Amniotic epithelial cell (primary cell): ENCODE results near the gene NGLY1.

ENCODE experiments used
- DNase-seq: peaks from one replicate; pipeline ENCODE4 v3.0.0-alpha.2; 2010; ENCODE audit warnings: low read depth

NGLY1 gene

GRCh38 chr3:25707268-25707926 is 75.8 kb downstream of the NGLY1 start:
- DNase-seq, result no peak

GRCh38 chr3:25706213-25706612 is 77.0 kb downstream of the NGLY1 start:
- no peak for DNase-seq

- DNase-seq, result no peak
These were observed 85.7 kb downstream of the NGLY1 start for GRCh38 chr3:25697553-25697952.

- no peak for DNase-seq
These were observed 87.4 kb downstream of the NGLY1 start for GRCh38 chr3:25695731-25696420.

- DNase-seq, result no peak
These were observed 90.0 kb downstream of the NGLY1 start for GRCh38 chr3:25693238-25693637.

GRCh38 chr3:25692341-25692740 is 90.9 kb downstream of the NGLY1 start:
- DNase-seq, result no peak

- DNase-seq, result no peak
These were observed 92.3 kb downstream of the NGLY1 start for GRCh38 chr3:25690768-25691533.

GRCh38 chr3:25689226-25689625 is 94.0 kb downstream of the NGLY1 start:
- DNase-seq, result peak; percentile 3

- no peak for DNase-seq
These were observed 95.5 kb downstream of the NGLY1 start for GRCh38 chr3:25687742-25688141.

- no peak for DNase-seq
These were observed 96.5 kb downstream of the NGLY1 start for GRCh38 chr3:25686766-25687165.

- DNase-seq, result no peak
These were observed 99.4 kb downstream of the NGLY1 start for GRCh38 chr3:25683882-25684281.

- no peak for DNase-seq
These were observed 99.8 kb downstream of the NGLY1 start for GRCh38 chr3:25683410-25683809.

GRCh38 chr3:25679642-25680302 is 103.5 kb downstream of the NGLY1 start:
- DNase-seq, result no peak

GRCh38 chr3:25679166-25679565 is 104.1 kb downstream of the NGLY1 start:
- no peak for DNase-seq

- DNase-seq, result peak; percentile 26
These were observed 104.7 kb downstream of the NGLY1 start for GRCh38 chr3:25678581-25678980.

GRCh38 chr3:25677121-25677520 is 106.1 kb downstream of the NGLY1 start:
- DNase-seq, result no peak

- DNase-seq, result no peak
These were observed 108.6 kb downstream of the NGLY1 start for GRCh38 chr3:25674670-25675069.

GRCh38 chr3:25673738-25674298 is 109.4 kb downstream of the NGLY1 start:
- DNase-seq, result no peak
